Urinary bladder (tissue), 4 donors: ENCODE results near the gene MED29. TPM values are rescaled to one million over a fixed set of nuclear protein-coding genes. Genes with fewer than 3 reads are reported as not detected.
A peak's percentile ranks its signal among the peaks of the same experiment; 100 is the strongest.

Source experiments
- DNase-seq: peaks from one replicate; pipeline ENCODE4 v3.0.0-alpha.2; 2015; ENCODE audit errors: extremely low spot score
- H3K27ac ChIP-seq: one replicate; pipeline ENCODE4 v1.5.1; 2013; ENCODE audit warnings: low read depth, mild to moderate bottlenecking, moderate library complexity
- H3K36me3 ChIP-seq: one replicate; pipeline ENCODE4 v1.6.1; 2013; ENCODE audit warnings: mild to moderate bottlenecking, moderate library complexity; ENCODE audit not compliant: insufficient read depth
- H3K4me1 ChIP-seq: one replicate; pipeline ENCODE4 v1.6.1; 2013; ENCODE audit warnings: mild to moderate bottlenecking, moderate library complexity; ENCODE audit not compliant: insufficient read depth
- H3K4me3 ChIP-seq: one replicate; pipeline ENCODE4 v1.5.1; 2013; ENCODE audit warnings: low read depth, low read length
- WGBS: extraction: QIAGEN DNeasy Blood & Tissue Kit; methylation state at CpG from one replicate; pipeline ENCODE4 v1.1.7; 2013; 5-methylcytosine and 5-hydroxymethylcytosine counted together
- polyA plus RNA-seq: library from polyadenylated mRNA; stranded (reverse); fragments of 200-250 nt; gene quantifications from one replicate; pipeline ENCODE4 v1.2.3, GENCODE V29; 2013
- total RNA-seq: library from RNA; depleted of rRNA; stranded (reverse); fragments of >200 nt; gene quantifications from one replicate; pipeline ENCODE4 v1.2.3, GENCODE V29; 2014
- donor health status: healthy with polysubstance abuse.
- donor health status: healthy.

Gene MED29, protein sequence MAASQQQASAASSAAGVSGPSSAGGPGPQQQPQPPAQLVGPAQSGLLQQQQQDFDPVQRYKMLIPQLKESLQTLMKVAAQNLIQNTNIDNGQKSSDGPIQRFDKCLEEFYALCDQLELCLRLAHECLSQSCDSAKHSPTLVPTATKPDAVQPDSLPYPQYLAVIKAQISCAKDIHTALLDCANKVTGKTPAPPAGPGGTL
- 14.8 TPM for total RNA-seq
- 50.0 TPM for polyA plus RNA-seq

- H3K4me3 ChIP-seq, result peak within 1 kb of the TSS; percentile 62
- WGBS, result under 1% methylated on average over 60 of the region's 60 CpGs
- H3K4me1 ChIP-seq, result no peaks in the 10 kb centered on the region
- no peaks in the 10 kb centered on the region for H3K36me3 ChIP-seq
- DNase-seq, result peak; percentile 100
- H3K27ac ChIP-seq, result peak within 1 kb of the TSS; percentile 96
Measured at GRCh38 chr19:39390751-39391437, at the start of gene MED29, which contains the start of gene PAF1. Gene MED29, plus strand, starts transcription at chr19:39391378. Its CDS starts 45 bp downstream, at chr19:39391423. Gene PAF1, minus strand, starts transcription at chr19:39391106. Its CDS starts 242 bp downstream, at chr19:39390864.

- Histone ChIP-seq H3K4me1 (no peaks in the 10 kb centered on the region), H3K36me3 (no peaks in the 10 kb centered on the region), H3K4me3 (peak within 1 kb of the TSS; percentile 92), H3K27ac (peak within 1 kb of the TSS; percentile 91)
- DNase-seq, result peak; percentile 89
- under 1% methylated on average over 99 of the region's 105 CpGs for WGBS
Measured at GRCh38 chr19:39341719-39342604, 49.2 kb upstream of the MED29 start, which contains the start of gene SAMD4B. Gene SAMD4B, plus strand, starts transcription at chr19:39342421. Its CDS starts 14,473 bp downstream, at chr19:39356894.

- DNase-seq, result no peak
- peak overlapping the region; percentile 91 for H3K27ac ChIP-seq
- WGBS, result 1% methylated on average over 51 of the region's 51 CpGs
- H3K36me3 ChIP-seq, result no peaks in the 10 kb centered on the region
- peak overlapping the region; percentile 92 for H3K4me3 ChIP-seq
- H3K4me1 ChIP-seq, result no peaks in the 10 kb centered on the region
Measured at GRCh38 chr19:39342647-39343305, 48.4 kb upstream of the MED29 start.

DNA sequence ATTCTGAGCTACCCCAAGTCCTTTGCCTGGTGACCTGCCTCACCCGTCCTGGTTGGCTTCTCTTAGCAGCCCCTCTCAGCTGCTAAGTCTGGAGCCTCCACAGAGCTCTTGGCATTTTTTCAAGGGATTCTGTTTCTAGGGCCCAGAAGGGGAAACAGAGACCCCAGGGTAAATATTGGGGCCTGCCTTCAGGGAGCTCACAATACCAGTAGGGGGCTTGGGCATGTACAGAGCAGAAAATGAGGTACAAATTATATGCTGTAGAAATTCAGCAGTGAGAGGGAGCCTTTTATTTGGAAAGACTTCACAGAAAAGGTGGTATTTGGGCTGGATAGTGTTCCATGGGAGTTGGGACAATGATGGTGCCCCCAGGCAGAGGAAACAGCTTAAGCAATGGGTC, 45.2 kb upstream of the MED29 start:
- Histone ChIP-seq H3K4me3 (no peak overlapping the region), H3K36me3 (peaks cover 2% of the 10 kb centered on the region), H3K27ac (no peak overlapping the region), H3K4me1 (no peaks in the 10 kb centered on the region)
- no peak for DNase-seq
- WGBS, result 66% methylated on average over 1 of the region's 1 CpG

DNA sequence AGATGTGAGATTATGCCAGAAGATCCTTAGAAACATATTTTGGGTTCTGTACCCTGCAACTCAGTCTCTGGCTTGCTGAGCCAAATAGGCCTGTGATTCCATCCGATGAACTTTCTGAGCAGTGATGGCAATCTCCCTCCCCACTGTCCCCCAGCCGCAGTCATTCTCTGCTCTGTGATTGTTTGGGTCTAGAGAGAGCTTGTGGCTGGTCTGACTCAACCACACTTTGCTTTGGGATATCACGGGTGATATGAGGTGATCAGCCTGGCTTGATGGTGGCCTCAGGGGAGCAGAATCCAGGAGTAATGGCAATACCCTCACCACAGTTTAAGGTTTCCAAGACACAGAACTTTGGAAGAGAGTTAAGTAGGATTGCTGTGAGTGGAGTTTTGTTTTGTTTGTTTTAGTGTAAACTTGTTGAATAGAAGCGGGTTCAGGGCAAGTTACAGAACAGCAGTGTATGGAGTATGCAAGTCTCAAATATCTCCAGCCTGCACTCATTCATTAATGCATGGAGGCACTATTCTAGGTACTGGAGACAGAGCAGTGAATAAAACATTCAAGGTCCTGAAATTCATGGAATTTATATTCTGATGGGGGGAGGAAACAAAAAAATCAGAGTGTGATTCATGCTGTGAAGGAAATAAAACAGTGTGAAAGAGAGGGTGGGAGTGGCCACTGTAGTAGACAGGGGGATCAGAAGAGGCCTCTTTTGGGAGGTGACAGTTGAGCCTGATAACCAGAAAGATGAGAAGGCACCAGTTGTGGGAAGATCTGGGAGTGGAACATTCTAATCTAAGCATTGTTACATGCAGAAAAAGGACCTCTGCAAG, 43.6 kb upstream of the MED29 start:
- Histone ChIP-seq H3K4me3 (no peak overlapping the region), H3K27ac (no peak overlapping the region), H3K4me1 (no peaks in the 10 kb centered on the region), H3K36me3 (peaks cover 2% of the 10 kb centered on the region)
- 83% methylated on average over 4 of the region's 4 CpGs for WGBS
- no peak for DNase-seq

DNA sequence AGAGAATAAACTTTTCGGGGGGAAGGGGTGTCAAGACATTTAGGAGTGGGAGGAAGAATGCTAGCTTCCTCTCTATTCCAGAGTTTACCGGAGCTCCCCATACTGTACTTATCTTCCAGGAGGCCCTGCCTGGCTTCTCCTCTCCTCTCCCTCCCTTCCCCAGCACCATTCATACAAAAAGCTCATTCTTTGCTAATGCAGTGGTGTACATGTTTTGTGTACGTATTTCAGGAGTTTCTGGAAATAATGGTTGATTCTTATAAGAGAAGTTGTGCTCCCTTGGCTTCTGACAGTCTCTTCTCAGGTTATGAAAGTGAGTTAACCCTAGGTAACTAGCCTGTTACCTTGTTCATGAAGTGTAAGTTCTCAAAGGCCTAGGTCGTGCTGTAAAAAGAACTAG, 41.9 kb upstream of the MED29 start:
- WGBS, result 83% methylated on average over 4 of the region's 4 CpGs
- no peak for DNase-seq
- Histone ChIP-seq H3K36me3 (peaks cover 2% of the 10 kb centered on the region), H3K27ac (no peak overlapping the region), H3K4me3 (no peak overlapping the region), H3K4me1 (no peaks in the 10 kb centered on the region)

GRCh38 chr19:39350156-39350555, 41.0 kb upstream of the MED29 start:
- no peak for DNase-seq
- no peak overlapping the region for H3K27ac ChIP-seq
- no peak overlapping the region for H3K4me3 ChIP-seq
- H3K36me3 ChIP-seq, result peaks cover 2% of the 10 kb centered on the region
- H3K4me1 ChIP-seq, result no peaks in the 10 kb centered on the region
- 95% methylated on average over 3 of the region's 3 CpGs for WGBS

- H3K27ac ChIP-seq, result no peak overlapping the region
- 62% methylated on average over 4 of the region's 4 CpGs for WGBS
- no peak for DNase-seq
- H3K4me3 ChIP-seq, result no peak overlapping the region
- peaks cover 4% of the 10 kb centered on the region for H3K36me3 ChIP-seq
- H3K4me1 ChIP-seq, result no peaks in the 10 kb centered on the region
Measured at GRCh38 chr19:39351537-39352064, 39.6 kb upstream of the MED29 start.

DNA sequence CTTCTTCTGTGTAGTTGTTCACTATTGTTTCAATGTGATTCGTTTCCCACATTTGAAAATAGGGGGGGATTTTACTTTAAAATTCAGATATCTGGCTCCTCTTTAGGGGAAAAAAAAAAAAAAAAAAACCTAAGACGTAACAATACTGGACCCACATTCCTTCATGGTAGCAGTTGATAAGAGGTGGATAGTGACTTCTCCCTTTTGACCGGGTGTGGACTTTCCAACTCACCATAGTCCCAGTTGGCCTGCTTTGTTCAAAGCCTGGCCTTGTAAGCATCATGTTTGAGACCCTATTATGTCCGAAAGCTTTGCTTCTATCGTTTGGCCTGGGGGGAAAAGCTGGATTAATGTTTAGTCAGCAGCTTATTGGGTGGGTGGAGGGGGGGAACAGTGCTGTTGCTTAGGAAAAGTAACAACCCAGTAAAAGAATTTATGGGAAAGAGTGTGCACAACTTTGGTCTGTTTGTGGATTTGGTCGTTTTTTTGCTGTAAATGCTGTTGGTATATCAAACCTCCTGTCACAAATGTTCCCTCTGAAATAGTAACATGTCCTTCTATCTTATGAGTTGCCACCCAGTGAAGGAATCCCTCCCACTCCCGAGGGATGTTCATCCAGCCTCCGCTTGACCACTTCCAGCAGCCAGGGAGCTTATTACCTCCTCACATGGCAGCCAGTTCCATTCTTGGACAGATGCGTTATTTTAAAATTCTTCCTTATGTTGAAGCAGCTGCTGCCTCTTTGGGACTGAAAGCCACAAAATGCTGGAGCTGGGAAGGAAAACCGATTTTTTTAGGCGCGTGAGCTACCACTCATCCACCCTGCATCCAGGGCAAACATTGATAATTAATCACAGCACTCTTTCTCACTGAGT, 38.6 kb upstream of the MED29 start:
- Histone ChIP-seq H3K4me1 (no peaks in the 10 kb centered on the region), H3K27ac (no peak overlapping the region), H3K36me3 (peaks cover 6% of the 10 kb centered on the region), H3K4me3 (no peak overlapping the region)
- DNase-seq, result no peak
- WGBS, result 70% methylated on average over 12 of the region's 12 CpGs

DNA sequence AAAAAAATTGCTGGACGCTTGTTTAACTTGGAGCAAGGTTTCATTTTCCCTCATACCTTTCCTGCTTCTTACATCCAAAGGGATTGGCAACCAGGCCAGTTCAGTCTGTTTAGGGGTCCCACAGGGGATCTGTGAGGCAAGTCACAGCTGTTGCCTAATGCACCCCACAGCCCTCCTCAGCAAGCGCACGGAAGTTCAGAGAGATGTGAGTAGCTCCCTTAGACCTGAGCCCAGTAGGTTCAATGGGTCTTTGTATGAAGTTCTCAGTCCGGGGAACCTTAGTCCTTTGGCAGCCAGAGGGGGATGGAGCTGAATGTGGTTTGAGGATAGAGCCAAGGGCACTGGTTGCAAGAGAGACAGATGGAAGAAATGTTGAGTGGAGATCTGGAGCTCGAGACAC, 35.9 kb upstream of the MED29 start:
- Histone ChIP-seq H3K4me1 (no peaks in the 10 kb centered on the region), H3K36me3 (peaks cover 4% of the 10 kb centered on the region), H3K4me3 (no peak overlapping the region), H3K27ac (no peak overlapping the region)
- no peak for DNase-seq
- 92% methylated on average over 5 of the region's 5 CpGs for WGBS

DNA sequence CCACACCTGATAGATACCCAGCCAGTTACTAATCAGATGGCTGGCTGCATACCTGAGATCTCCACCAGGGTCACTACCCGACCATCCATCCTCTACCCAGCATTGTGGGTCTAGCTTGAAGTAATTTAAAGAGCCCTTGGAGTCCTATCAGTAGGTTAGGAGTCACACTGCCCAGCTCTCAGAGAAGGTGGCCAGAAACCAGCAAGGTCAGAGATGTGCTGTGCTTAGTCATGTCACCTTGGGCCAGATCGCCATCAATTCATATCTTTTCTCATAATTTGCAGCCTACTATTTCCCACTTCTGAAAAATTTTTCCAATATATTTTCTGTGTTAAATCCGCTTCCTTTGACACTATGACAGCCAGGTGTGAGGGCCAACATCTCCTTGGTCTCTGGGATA, 35.1 kb upstream of the MED29 start:
- H3K4me1 ChIP-seq, result no peaks in the 10 kb centered on the region
- no peak overlapping the region for H3K4me3 ChIP-seq
- WGBS, result 93% methylated on average over 3 of the region's 3 CpGs
- DNase-seq, result no peak
- H3K27ac ChIP-seq, result no peak overlapping the region
- peaks cover 4% of the 10 kb centered on the region for H3K36me3 ChIP-seq

GRCh38 chr19:39356647-39357046, 34.5 kb upstream of the MED29 start:
- Histone ChIP-seq H3K4me1 (no peaks in the 10 kb centered on the region), H3K27ac (no peak overlapping the region), H3K36me3 (peaks cover 4% of the 10 kb centered on the region), H3K4me3 (no peak overlapping the region)
- 89% methylated on average over 18 of the region's 18 CpGs for WGBS
- no peak for DNase-seq
